ENCODE measurements around the gene ENTPD2.
"Not testable (repeated sequence)": the region's sequence is repeated elsewhere in the genome, so short reads cannot be mapped to it uniquely, and the experiment has no call there.

ENTPD2 gene

GRCh38 chr9:137045294-137046087, 8.4 kb downstream of the ENTPD2 start:
- no peak for DNase-seq

GRCh38 chr9:137044502-137045177, 9.2 kb downstream of the ENTPD2 start:
- DNase-seq = no peak

GRCh38 chr9:137044037-137044436, 9.8 kb downstream of the ENTPD2 start:
- no peak for DNase-seq

GRCh38 chr9:137042751-137043727, 10.8 kb downstream of the ENTPD2 start:
- DNase-seq = no peak

GRCh38 chr9:137041124-137041523, 12.7 kb downstream of the ENTPD2 start:
- no peak for DNase-seq

GRCh38 chr9:137040568-137040967, 13.3 kb downstream of the ENTPD2 start:
- DNase-seq = no peak

GRCh38 chr9:137039611-137040366, 14.1 kb downstream of the ENTPD2 start:
- no peak for DNase-seq

- DNase-seq = no peak
Observed at GRCh38 chr9:137038916-137039315, 14.9 kb downstream of the ENTPD2 start.

- DNase-seq = no peak
Observed at GRCh38 chr9:137037483-137037882, 16.4 kb downstream of the ENTPD2 start.

- no peak for DNase-seq
Observed at GRCh38 chr9:137037035-137037434, 16.8 kb downstream of the ENTPD2 start.

GRCh38 chr9:137035937-137036336, 17.9 kb downstream of the ENTPD2 start:
- DNase-seq = no peak

- no peak for DNase-seq
Observed at GRCh38 chr9:137035507-137035834, 18.4 kb downstream of the ENTPD2 start.

- peak; percentile 70 for DNase-seq
Observed at GRCh38 chr9:137034709-137035506, 19.0 kb downstream of the ENTPD2 start.

- DNase-seq = no peak
Observed at GRCh38 chr9:137034039-137034708, 19.7 kb downstream of the ENTPD2 start.

- DNase-seq = not testable (repeated sequence)
Observed at GRCh38 chr9:137033481-137033880, 20.4 kb downstream of the ENTPD2 start.

- no peak for DNase-seq
Observed at GRCh38 chr9:137032858-137033257, 21.0 kb downstream of the ENTPD2 start.

- no peak for DNase-seq
Observed at GRCh38 chr9:137031904-137032640, 21.8 kb downstream of the ENTPD2 start, which contains the start of gene FUT7. Gene FUT7 (minus strand): TSS chr9:137032088. CDS start chr9:137031991, 97 bp downstream.

- no peak for DNase-seq
Observed at GRCh38 chr9:137030538-137031527, 23.0 kb downstream of the ENTPD2 start.
